Choroid plexus epithelial cell (primary cell): ENCODE data around the gene SAMD3.

ENCODE experiments used
- DNase-seq: peaks from one replicate; pipeline ENCODE4 v3.0.0-alpha.2; 2010; ENCODE audit warnings: low read depth
- H3K4me3 ChIP-seq: 2 replicates; pipeline ENCODE4 v1.5.1; 2011; ENCODE audit warnings: low read depth, mild to moderate bottlenecking, control low read depth, low read length, moderate library complexity
- CTCF ChIP-seq: conservative IDR thresholded peaks from 2 replicates; pipeline ENCODE4 v1.5.1; 2011; ENCODE audit warnings: low read depth, mild to moderate bottlenecking, control low read depth, inconsistent platforms, low read length, moderate library complexity

Gene SAMD3

DNA sequence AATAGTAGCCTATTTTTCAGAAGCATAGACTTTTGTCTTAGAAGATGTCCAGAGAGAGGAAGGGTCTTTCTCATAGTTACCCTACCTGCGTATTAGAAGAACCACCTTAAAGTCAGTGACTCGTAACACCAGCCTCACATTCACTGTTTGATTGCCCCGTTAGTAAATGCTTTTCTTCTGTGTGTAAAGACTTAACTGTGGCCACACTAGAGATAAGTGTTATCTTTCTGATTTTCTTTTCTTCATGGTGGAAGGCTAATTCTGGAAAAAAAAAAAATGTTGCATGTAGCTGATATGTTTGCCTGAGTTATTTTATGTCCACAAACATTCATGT, 83.9 kb downstream of the SAMD3 start:
- H3K4me3 ChIP-seq = no peak overlapping the region
- TF ChIP-seq CTCF = no peak
- no peak for DNase-seq

GRCh38 chr6:130138116-130138908, 84.4 kb downstream of the SAMD3 start:
- no peak for DNase-seq
- no peak overlapping the region for H3K4me3 ChIP-seq
- no peak for TF ChIP-seq CTCF

- no peak for TF ChIP-seq CTCF
- no peak for DNase-seq
- H3K4me3 ChIP-seq = no peak overlapping the region
Observed at GRCh38 chr6:130136798-130137197, 86.0 kb downstream of the SAMD3 start.

GRCh38 chr6:130134582-130134981, 88.2 kb downstream of the SAMD3 start:
- no peak for TF ChIP-seq CTCF
- no peak overlapping the region for H3K4me3 ChIP-seq
- DNase-seq = no peak

GRCh38 chr6:130132286-130132701, 90.5 kb downstream of the SAMD3 start:
- DNase-seq = no peak
- TF ChIP-seq CTCF = no peak
- no peak overlapping the region for H3K4me3 ChIP-seq

DNA sequence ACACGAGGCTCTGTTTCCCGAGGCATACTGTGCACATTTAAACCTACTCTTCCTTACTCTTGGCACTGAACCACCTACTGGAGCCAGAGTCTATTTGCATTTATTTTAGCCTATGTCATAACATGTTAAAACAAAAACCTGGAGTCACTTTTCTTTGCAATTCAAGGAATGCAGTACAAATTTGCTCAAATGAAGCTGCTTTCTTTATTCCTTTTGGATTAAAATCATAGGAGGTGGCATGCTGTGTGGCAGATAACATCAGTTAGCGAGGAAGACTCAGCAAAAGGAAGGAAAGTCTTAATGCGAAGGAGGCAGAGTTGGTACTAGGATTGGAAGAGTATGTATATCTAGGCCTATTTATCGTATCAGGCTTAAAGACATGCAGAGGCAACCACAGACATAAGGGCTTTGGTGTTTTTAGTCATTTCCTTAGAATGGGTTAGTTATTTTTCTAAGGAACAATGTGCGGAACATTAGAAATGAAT, 92.9 kb downstream of the SAMD3 start:
- no peak for TF ChIP-seq CTCF
- H3K4me3 ChIP-seq = no peak overlapping the region
- DNase-seq = peak; percentile 35

DNA sequence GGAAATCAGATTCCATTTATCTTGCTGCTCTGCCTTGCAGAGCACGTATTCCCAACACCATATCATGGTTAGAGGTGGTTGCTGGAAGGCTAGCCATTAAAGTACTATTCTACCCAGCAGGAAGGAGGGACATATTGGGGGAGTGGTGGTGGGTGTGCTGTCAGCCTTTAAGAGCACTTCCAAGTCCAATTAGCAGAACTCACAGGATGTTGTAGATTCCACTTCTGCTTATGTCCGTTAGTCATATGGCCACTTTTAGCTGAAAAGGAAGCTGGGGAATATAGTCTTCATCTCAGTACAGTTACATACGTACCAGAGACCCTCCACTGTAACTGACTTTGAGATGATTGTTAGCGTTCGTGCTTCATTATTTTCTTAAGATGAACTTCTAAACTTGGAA, 94.4 kb downstream of the SAMD3 start:
- no peak overlapping the region for H3K4me3 ChIP-seq
- TF ChIP-seq CTCF = no peak
- no peak for DNase-seq
